K562 (cell line): Measurements from ENCODE around the gene CDK4.

Experiments used
- CBX3 ChIP-seq, 2 experiments: IDR thresholded peaks; 1 replicate in 1 of 2; 2 replicates in 1 of 2; pipeline ENCODE4 v1.6.1; 2012; ENCODE audit warnings: inconsistent platforms in 2 of 2, low read length in 2 of 2, borderline replicate concordance in 1 of 2, control low read depth in 1 of 2
- CLOCK ChIP-seq: fragments of 250-450 bp; sonication (Bioruptor Pico); IDR thresholded peaks from 2 replicates; pipeline ENCODE4 v1.4.0; 2020; ENCODE audit warnings: mild to moderate bottlenecking, moderate library complexity, borderline replicate concordance
- CTCF ChIP-seq, 3 experiments: IDR thresholded peaks in 2 of 3; conservative IDR thresholded peaks in 1 of 3; 2 replicates each; pipeline ENCODE4 v1.5.1; 2011 to 2012; ENCODE audit warnings: low read length in 3 of 3, mild to moderate bottlenecking in 3 of 3, control low read depth in 2 of 3, improper control_type of control experiment in 1 of 3, inconsistent platforms in 1 of 3, low read depth in 1 of 3, mixed read lengths in 1 of 3, moderate library complexity in 1 of 3; ENCODE audit not compliant: insufficient read depth in 2 of 3
- EGR1 ChIP-seq: fragments of 450-650 bp; conservative IDR thresholded peaks from 2 replicates; pipeline ENCODE4 v1.6.1; 2017; ENCODE audit warnings: mild to moderate bottlenecking
- MAFK ChIP-seq: IDR thresholded peaks from 2 replicates; pipeline ENCODE4 v1.6.1; 2011; ENCODE audit warnings: low read length, improper control_type of control experiment
- MAZ ChIP-seq, 2 experiments: fragments of 450-650 bp in 1 of 2; sonication (generic) in 1 of 2; formaldehyde crosslinking; IDR thresholded peaks in 1 of 2; conservative IDR thresholded peaks in 1 of 2; 2 replicates each; pipeline versions ENCODE4 v1.4.0 to v1.5.0; 2020; ENCODE audit warnings: mild to moderate bottlenecking in 1 of 2, missing genetic modification reagents in 1 of 2
- POLR2A ChIP-seq: fragments of 450-650 bp; conservative IDR thresholded peaks from 2 replicates; pipeline ENCODE4 v1.6.1; 2016
- RFX5 ChIP-seq: IDR thresholded peaks from 2 replicates; pipeline ENCODE4 v1.6.1; 2011; ENCODE audit warnings: low read depth, mild to moderate bottlenecking, improper control_type of control experiment, low read length
- TCF7L2 ChIP-seq: fragments of 150-350 bp; IDR thresholded peaks from 2 replicates; pipeline ENCODE4 v1.6.1; 2016; ENCODE audit warnings: low read depth, mild to moderate bottlenecking, low read length, moderate library complexity
- ZBTB43 ChIP-seq: sonication (generic); formaldehyde crosslinking; IDR thresholded peaks from 2 replicates; pipeline ENCODE4 v1.8.0; 2023; ENCODE audit warnings: mild to moderate bottlenecking, missing genetic modification reagents
- ZBTB9 ChIP-seq: fragments of 450-650 bp; formaldehyde crosslinking; IDR thresholded peaks from 2 replicates; pipeline ENCODE4 v1.4.0; 2020; ENCODE audit warnings: mild to moderate bottlenecking, moderate library complexity
- ZNF184 ChIP-seq: sonication (generic); formaldehyde crosslinking; IDR thresholded peaks from 2 replicates; pipeline ENCODE4 v1.5.0; 2020; ENCODE audit warnings: missing genetic modification reagents
- ZNF780A ChIP-seq: fragments of 250-450 bp; sonication (Bioruptor Pico); IDR thresholded peaks from 2 replicates; pipeline ENCODE4 v1.5.0; 2021; ENCODE audit warnings: mild to moderate bottlenecking

GRCh38 chr12:57800965-57801364 is 48.9 kb upstream of the CDK4 start:
- TF ChIP-seq EGR1, result no peak
- no peak for TF ChIP-seq ZBTB43 (CRISPR knock-in tag)
- TF ChIP-seq ZNF184, result no peak
- TF ChIP-seq TCF7L2, result no peak
- no peak for TF ChIP-seq RFX5
- TF ChIP-seq ZBTB9 (CRISPR knock-in tag), result no peak
- no peak for TF ChIP-seq ZNF780A (CRISPR knock-in tag)
- TF ChIP-seq MAZ (CRISPR knock-in tag; conservative IDR thresholded peaks at IDR 0.05 in 1 of 2, IDR thresholded peaks at IDR 0.05 in 1 of 2), result no peak
- no peak for TF ChIP-seq POLR2A
- no peak for TF ChIP-seq CLOCK (CRISPR knock-in tag)
- no peak for TF ChIP-seq CTCF (IDR thresholded peaks at IDR 0.05 in 2 of 3, conservative IDR thresholded peaks at IDR 0.05 in 1 of 3; ENCODE audit: insufficient read depth in 2 of 3, low read depth in 1 of 3, low read length in 3 of 3)
- no peak for TF ChIP-seq CBX3 (IDR thresholded peaks at IDR 0.05; ENCODE audit: borderline replicate concordance in 1 of 2, low read length in 2 of 2)
- TF ChIP-seq MAFK, result no peak
